DMS79 (cell line): Measurements from ENCODE around the gene SRRD.
"Not testable (repeated sequence)": the region's sequence is repeated elsewhere in the genome, so short reads cannot be mapped to it uniquely, and the experiment has no call there.

Experiments
- DNase-seq: peaks from one replicate; lab custom pipeline; 2025; lab: John Stamatoyannopoulos, UW

The SRRD gene

GRCh38 chr22:26522592-26522991 is 38.9 kb downstream of the SRRD start:
- no peak for DNase-seq

DNA sequence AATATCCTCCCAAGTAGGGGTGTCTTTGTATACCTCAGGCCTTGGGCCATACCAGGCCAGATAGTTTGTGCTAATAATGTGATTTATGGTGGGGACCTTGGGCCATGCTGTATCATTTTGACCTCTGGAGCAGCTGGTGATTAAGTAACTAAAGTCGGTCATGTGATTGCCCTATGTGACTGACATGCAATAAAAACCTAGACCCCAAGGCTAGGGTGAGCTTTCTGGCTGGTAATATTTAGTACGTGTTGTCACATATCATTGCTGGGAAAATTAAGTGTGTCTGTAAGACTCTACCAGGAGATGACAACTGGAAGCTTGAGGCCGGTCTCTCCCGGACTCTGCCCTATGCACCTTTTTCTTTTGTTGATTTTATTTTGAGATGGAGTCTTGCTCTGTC is 41.2 kb downstream of the SRRD start:
- no peak for DNase-seq

- no peak for DNase-seq
Measured at GRCh38 chr22:26525946-26526564, 42.4 kb downstream of the SRRD start.

- DNase-seq: no peak
Measured at GRCh38 chr22:26527167-26527566, 43.5 kb downstream of the SRRD start.

DNA sequence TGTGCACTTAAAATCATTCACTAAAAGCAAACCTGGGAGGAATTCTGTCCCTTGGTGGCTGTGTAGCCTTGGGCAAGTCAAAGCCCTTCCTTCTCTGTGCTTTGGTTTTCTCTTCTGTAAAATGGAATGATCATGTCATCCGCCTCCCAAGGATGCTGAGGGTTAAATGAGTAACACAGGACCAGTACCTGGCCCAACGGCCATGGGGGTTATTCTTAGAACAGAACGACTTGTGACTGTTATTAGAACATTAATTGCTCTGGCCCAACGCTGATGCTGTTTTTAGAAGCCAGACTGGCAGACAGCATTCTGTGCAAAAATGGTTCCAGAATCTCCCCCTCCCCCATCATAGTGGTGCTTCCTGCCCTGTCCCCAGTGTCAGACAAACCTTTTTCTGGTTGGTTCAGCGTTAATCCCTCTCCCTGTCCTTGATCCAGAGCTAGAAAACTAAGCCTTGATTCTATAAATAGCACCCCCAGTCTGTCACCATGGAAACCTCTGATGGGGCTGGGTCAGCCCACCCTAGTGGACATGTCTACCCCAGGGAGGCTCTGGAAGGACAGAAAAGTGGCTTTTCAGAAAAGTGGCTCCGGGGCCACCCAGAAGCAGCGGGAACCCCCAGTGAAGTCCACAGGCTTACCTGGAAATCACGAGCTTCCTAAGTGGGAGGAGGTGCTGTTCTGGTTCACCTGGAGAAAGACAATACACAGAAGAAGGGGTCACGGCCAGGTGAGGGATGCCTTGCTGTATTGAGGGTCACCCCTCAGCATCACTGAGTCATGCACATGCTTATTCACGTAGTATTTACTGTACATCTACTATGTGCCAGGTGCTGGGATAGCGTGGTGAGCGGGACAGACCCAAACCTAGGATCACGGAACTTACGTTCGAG is 44.1 kb downstream of the SRRD start:
- no peak for DNase-seq

- DNase-seq: not testable (repeated sequence)
Measured at GRCh38 chr22:26528518-26528917, 44.8 kb downstream of the SRRD start.

DNA sequence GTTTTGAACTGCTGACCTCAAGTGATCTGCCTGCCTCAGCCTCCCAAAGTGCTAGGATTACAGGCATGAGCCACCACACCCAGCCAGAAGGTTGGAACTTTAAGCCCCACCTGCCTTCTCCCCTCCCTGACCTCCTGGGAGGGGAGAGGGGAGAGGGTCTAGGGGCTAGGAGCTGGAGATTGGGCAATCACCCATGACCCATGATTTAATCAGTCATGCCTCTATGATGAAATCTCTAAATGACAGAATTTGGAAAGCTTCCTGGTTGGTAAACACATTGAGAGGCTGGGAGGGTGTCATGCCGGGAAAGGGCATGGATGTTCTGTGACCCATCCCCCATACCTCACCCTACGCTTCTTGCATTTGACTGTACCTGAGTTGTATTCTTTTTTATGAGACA is 45.7 kb downstream of the SRRD start:
- DNase-seq: no peak

DNA sequence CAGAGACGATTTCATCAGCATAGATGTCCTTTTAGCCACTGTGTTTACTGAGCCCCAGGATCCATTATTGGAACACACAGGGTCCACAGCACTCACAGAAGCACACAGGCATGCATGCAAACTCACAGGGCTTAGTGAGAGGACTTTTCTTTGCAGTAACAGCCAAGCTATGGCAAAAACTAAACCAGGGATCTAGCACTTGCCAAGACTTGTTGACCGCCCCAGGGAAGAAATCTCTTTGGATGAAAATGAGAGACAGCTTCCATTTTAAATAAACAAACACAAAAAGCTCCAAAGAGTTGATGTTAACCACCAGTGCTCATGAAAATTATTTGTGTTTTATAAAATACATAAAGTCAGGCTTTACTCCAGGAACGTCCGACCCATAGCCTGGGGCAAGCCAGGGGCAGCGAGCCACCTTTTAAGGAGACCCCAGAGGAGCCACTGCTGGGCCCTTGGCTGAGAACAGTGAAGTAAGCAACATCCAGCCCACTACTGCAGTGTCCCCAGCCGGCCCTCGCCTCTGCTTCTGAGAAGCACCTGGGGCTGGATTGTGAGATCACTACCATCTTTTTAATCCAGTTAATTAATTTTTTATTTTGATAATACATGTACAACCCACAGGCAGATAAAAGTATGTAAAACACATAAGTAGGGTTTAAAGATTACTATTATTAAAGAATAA is 50.6 kb downstream of the SRRD start:
- no peak for DNase-seq

DNA sequence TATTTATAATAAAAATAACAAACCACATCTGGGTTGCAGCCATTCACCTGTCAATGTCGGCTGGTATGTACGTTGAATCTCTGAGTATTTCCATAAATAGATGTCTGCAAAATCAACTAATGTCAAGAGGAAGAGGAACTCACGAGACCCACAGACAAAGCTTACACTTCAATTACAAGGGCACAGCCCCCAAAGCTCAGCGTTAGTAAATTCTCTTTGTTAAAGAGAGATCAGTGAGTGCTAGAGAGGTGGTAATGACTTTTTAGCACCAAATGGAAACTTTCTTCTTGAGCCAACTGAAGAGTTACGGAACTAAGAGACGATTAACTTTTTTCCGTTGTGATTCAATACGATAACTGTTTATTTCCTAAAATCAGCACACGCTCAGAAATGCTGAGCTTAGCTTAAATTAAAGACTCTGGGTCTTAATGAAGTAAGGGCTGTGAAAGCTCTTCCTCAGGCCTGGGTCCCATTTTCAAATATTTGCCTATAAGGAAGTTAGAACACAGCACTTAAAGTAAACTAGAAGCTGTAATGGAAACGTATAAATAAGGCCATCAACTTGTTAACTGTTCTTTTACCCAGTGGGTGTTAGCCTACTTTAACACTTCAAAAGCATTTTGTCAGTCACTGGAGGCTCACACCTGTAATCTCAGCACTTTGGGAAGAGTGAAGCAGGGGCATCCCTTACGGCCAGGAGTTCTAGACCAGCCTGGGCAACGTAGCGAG is 51.4 kb downstream of the SRRD start:
- no peak for DNase-seq

DNA sequence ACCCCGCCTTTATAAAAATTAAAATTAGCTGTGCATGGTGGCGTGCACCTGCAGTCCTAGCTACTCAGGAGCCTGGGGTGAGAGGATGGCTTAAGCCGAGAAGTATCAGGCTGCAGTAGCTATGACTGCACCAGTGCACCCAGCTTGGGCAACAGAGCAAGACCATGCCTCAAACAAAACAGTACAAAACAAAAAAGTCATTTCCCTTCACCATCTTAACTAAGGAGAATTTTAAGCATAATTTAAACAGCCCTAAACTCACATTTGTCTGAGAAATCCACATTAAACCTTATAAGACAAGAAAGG is 51.9 kb downstream of the SRRD start:
- DNase-seq: no peak

GRCh38 chr22:26536056-26536761 is 52.5 kb downstream of the SRRD start:
- DNase-seq: no peak

DNA sequence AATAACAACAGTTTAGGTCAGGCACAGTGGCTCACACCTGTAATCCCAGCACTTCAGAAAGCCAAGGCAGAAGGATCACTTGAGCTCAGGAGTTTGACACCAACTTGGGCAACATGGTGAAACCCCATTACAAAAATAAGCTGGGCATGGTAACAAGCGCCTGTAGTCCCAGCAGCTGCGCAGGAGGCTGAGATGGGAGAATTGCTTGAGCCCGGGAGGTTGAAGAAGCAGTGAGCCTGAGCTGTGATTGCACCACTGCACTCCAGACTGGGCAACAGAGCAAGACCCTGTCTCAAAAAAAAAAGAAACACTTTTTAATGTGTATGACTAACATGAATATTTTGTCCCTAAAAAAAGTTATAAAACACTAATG is 53.1 kb downstream of the SRRD start:
- DNase-seq: no peak

- DNase-seq: no peak
Measured at GRCh38 chr22:26540119-26540518, 56.4 kb downstream of the SRRD start.

DNA sequence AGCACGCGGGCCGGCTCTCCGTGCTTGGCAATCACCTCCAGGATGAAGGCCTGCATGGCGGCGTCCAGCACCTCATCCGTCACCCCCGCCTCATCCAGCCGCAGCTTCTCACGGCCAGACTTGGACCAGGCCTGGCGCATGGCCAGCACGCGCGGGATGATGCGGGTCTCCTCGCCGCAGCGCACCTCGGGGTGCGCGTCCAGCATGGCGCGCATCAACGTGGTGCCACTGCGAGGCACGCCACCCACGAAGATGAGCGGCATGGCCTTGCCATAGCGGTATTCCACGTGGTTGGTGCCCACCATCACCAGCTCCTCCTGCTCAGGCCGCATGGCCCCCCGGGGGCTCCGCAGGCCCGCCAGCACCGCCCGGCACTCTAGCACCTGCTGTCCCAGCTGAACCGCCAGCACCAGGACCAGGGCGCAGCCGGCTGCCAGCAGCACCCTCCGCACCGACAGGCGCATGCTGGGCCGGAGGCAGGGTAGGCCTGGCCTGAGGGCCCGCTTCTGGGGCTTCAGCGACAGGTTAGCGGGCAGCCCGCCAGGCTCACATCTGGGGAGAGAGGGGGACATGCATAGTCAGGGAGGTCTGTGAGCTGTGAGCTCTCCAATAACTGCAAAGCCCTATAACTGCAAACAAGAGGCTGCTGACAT is 57.6 kb downstream of the SRRD start:
- no peak for DNase-seq

DNA sequence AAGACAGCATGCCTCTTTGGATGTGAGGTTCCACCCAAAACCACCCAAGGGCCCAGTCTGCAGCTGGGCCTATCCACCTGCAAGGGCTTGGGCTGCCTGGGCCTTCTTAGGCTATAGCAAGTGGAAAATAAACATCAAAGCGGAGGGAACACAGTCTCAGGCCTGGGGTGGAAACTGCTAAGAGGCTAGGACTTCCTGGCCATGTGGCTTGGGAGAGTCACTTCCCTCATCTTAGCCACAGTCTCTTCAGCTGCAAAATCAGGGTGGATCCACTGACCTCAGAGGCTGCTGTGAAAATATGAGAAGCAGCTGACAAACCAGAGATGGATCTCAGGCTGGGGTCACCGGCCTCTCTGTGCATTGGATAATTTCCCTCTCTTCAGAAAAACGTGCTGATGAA is 59.2 kb downstream of the SRRD start:
- no peak for DNase-seq
